MM.1S (cell line): Measurements from ENCODE around the gene KCND3.

Experiments used
- CTCF ChIP-seq: fragments of 300-600 bp; sonication (generic); IDR thresholded peaks from 2 replicates; pipeline ENCODE4 v1.5.1; 2016; ENCODE audit warnings: antibody characterized with exemption, low read length, mixed read lengths
- EZH2 ChIP-seq: fragments of 300-600 bp; sonication (generic); optimal IDR thresholded peaks from 2 replicates; pipeline ENCODE3; 2017; ENCODE audit warnings: low read depth, mild to moderate bottlenecking, antibody characterized with exemption, low read length, mixed read lengths

DNA sequence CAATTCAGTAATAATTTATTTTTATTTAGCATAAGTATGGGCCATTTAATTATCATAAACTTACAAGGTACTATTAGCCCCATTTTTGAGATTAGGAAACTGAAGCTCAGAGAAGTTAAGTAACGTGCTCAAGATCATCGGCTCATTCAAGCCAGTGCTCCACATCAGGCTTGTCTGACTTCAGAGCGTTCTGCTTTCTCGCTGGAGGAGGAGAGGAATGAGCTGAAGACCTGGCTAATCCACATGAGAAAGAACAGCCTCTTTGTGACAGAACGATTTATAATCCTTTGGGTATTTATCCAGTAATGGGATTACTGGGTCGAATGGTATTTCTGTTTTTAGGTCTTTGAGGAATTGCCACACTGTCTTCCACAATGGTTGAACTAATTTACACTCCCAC, 194.1 kb downstream of the KCND3 start:
- TF ChIP-seq CTCF = no peak
- no peak for TF ChIP-seq EZH2
